Subcutaneous abdominal adipose tissue (tissue), 5 donors: ENCODE measurements around the gene FAM120A.

ENCODE experiments used
- H3K27ac ChIP-seq: one replicate; pipeline ENCODE4 v1.7.0; 2013; ENCODE audit warnings: low read depth, mild to moderate bottlenecking, inconsistent platforms, low read length, moderate library complexity
- H3K27me3 ChIP-seq, 5 donors: one replicate each; pipeline ENCODE4 v1.7.0; 2013; ENCODE audit warnings: low read length in 5 of 5, inconsistent platforms in 1 of 5; ENCODE audit not compliant: control insufficient read depth in 5 of 5, insufficient read depth in 4 of 5
- H3K36me3 ChIP-seq, 5 donors: one replicate each; pipeline ENCODE4 v1.7.0; 2013; ENCODE audit warnings: low read length in 5 of 5; ENCODE audit not compliant: control insufficient read depth in 5 of 5, insufficient read depth in 5 of 5
- H3K4me1 ChIP-seq, 5 donors: one replicate each; pipeline ENCODE4 v1.7.0; 2013; ENCODE audit warnings: low read length in 5 of 5, mild to moderate bottlenecking in 3 of 5, moderate library complexity in 1 of 5; ENCODE audit not compliant: control insufficient read depth in 5 of 5, insufficient read depth in 5 of 5
- H3K4me3 ChIP-seq, 5 donors: one replicate each; pipeline ENCODE4 v1.7.0; 2013; ENCODE audit warnings: low read length in 5 of 5, low read depth in 1 of 5
- H3K9ac ChIP-seq, 5 donors: one replicate each; pipeline ENCODE4 v1.7.0; 2013; ENCODE audit warnings: low read length in 5 of 5, mild to moderate bottlenecking in 4 of 5, moderate library complexity in 3 of 5
- H3K9me3 ChIP-seq, 5 donors: one replicate each; pipeline ENCODE4 v1.7.0; 2013; ENCODE audit warnings: low read length in 5 of 5; ENCODE audit not compliant: control insufficient read depth in 5 of 5
- donor health status: healthy.
- donor health status: healthy.
- donor health status: healthy.
- donor health status: healthy.
- donor health status: healthy.

Gene FAM120A

GRCh38 chr9:93603906-93604326 lies 152.4 kb downstream of the FAM120A start:
- H3K9ac ChIP-seq: no peak overlapping the region
- H3K27ac ChIP-seq: no peak overlapping the region
- peaks cover 0 to 3% (median 0%) of the 10 kb centered on the region in 5 donors for H3K36me3 ChIP-seq
- H3K4me3 ChIP-seq: no peak overlapping the region
- H3K9me3 ChIP-seq: peaks cover 0 to 9% (median 3%) of the 10 kb centered on the region in 5 donors
- no peaks in the 10 kb centered on the region for H3K27me3 ChIP-seq
- peaks cover 0 to 27% (median 9%) of the 10 kb centered on the region in 5 donors for H3K4me1 ChIP-seq

GRCh38 chr9:93606187-93606586 lies 154.7 kb downstream of the FAM120A start:
- Histone ChIP-seq H3K9ac (no peak overlapping the region), H3K27me3 (no peaks in the 10 kb centered on the region), H3K36me3 (peaks cover 0 to 3% (median 0%) of the 10 kb centered on the region in 5 donors), H3K4me1 (peaks cover 0 to 4% (median 0%) of the 10 kb centered on the region in 5 donors), H3K27ac (no peak overlapping the region), H3K4me3 (no peak overlapping the region), H3K9me3 (peaks cover 3 to 28% (median 12%) of the 10 kb centered on the region in 5 donors)

DNA sequence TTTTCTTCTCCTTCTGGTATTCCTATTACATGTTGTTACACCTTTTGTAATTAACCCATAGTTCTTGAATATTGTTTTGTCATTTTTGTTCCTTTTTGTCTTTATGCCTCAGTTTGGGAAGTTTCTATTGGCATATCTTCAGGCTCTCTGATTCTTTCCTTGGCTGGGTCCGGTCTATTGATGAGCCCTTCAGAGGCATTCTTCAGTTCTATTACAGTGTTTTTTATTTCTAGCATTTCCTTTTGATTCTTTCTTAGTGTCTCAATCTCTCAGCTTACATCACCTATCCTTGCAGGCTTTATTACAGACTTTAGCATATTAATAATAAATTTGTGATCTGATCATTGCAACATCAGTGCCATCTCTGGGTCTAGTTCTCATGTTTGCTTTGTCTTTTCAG lies 158.7 kb downstream of the FAM120A start:
- no peak overlapping the region for H3K4me3 ChIP-seq
- H3K9me3 ChIP-seq: peaks cover 3 to 28% (median 12%) of the 10 kb centered on the region in 5 donors
- H3K4me1 ChIP-seq: peaks cover 0 to 12% (median 4%) of the 10 kb centered on the region in 5 donors
- H3K27ac ChIP-seq: no peak overlapping the region
- no peak overlapping the region for H3K9ac ChIP-seq
- H3K27me3 ChIP-seq: no peaks in the 10 kb centered on the region
- no peaks in the 10 kb centered on the region for H3K36me3 ChIP-seq

DNA sequence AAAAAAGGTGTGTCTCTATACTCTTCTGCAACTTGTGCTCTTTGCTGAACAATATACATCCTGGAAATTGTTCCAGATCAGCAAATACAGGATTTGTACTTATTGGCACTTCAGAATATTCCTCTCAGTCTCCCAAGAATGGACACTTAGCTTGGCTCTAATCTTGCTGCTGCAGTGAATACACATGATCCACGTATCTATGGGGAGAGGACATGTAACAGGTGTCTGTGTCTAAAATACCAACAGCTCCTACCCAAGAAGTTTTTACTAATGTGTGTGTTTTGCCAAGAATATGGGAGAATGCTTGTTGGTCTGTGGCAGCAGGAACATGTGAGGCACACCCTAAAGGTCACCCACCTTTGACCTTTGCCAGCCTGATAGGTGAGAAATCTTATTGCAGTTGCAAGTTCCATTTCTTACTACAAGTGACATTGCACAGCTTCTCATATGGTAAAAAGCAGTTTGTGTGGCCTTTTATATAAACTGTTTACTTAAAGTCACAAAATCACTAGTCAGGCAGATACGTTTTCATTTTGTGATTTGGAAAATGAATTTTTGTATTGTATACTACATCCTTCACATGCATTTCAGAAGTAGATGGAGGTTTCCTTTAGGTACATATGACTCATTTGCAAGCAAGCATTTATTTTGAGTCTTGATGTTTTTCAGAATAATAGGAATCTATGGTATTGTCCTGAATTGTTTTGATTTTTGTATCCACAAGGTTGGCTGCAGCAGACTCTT lies 160.7 kb downstream of the FAM120A start:
- Histone ChIP-seq H3K9ac (no peak overlapping the region), H3K9me3 (peaks cover 3 to 25% (median 12%) of the 10 kb centered on the region in 5 donors), H3K4me3 (no peak overlapping the region), H3K27ac (no peak overlapping the region), H3K27me3 (no peaks in the 10 kb centered on the region), H3K36me3 (no peaks in the 10 kb centered on the region), H3K4me1 (peaks cover 0 to 15% (median 5%) of the 10 kb centered on the region in 5 donors)

GRCh38 chr9:93612796-93613154 lies 161.3 kb downstream of the FAM120A start:
- no peaks in the 10 kb centered on the region for H3K27me3 ChIP-seq
- H3K27ac ChIP-seq: no peak overlapping the region
- no peak overlapping the region for H3K9ac ChIP-seq
- peaks cover 3 to 23% (median 12%) of the 10 kb centered on the region in 5 donors for H3K9me3 ChIP-seq
- no peak overlapping the region for H3K4me3 ChIP-seq
- H3K36me3 ChIP-seq: no peaks in the 10 kb centered on the region
- H3K4me1 ChIP-seq: peaks cover 0 to 17% (median 6%) of the 10 kb centered on the region in 5 donors

DNA sequence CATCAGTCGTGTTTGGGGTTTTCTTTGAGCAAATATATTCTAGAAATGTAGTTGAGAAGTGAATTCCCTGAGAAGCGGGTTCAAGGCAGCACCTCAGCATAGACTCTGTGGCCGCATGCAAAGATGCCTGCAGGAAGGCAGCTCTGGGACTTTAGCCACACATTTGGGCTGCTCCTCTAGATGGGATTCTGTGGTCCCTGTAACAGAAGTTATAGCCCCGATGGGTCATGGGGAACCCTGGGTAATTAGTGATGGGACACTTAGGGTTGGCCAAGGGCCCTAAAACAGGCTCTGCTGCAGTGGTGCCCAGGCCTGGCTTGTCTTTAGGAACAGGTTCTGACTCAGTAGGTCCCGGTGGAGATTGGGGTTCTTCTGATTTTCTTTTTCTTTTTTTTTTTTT lies 161.7 kb downstream of the FAM120A start:
- H3K9me3 ChIP-seq: peaks cover 3 to 19% (median 9%) of the 10 kb centered on the region in 5 donors
- H3K27me3 ChIP-seq: no peaks in the 10 kb centered on the region
- no peak overlapping the region for H3K27ac ChIP-seq
- H3K4me1 ChIP-seq: peaks cover 0 to 17% (median 6%) of the 10 kb centered on the region in 5 donors
- H3K36me3 ChIP-seq: peaks cover 0 to 3% (median 2%) of the 10 kb centered on the region in 5 donors
- no peak overlapping the region for H3K9ac ChIP-seq
- no peak overlapping the region for H3K4me3 ChIP-seq

- Histone ChIP-seq H3K27ac (no peak overlapping the region), H3K4me3 (no peak overlapping the region), H3K9me3 (peaks cover 3 to 19% (median 9%) of the 10 kb centered on the region in 5 donors), H3K36me3 (peaks cover 0 to 5% (median 4%) of the 10 kb centered on the region in 5 donors), H3K27me3 (no peaks in the 10 kb centered on the region), H3K4me1 (peaks cover under 1 to 17% (median 6%) of the 10 kb centered on the region in 5 donors), H3K9ac (no peak overlapping the region)
Observed at GRCh38 chr9:93613791-93614190, 162.3 kb downstream of the FAM120A start.

GRCh38 chr9:93614830-93615468 lies 163.5 kb downstream of the FAM120A start:
- H3K9ac ChIP-seq: no peak overlapping the region
- peaks cover 3 to 10% (median 6%) of the 10 kb centered on the region in 5 donors for H3K9me3 ChIP-seq
- H3K27ac ChIP-seq: no peak overlapping the region
- no peak overlapping the region for H3K4me3 ChIP-seq
- H3K4me1 ChIP-seq: peaks cover 2 to 18% (median 13%) of the 10 kb centered on the region in 5 donors
- peaks cover 0 to 5% (median 4%) of the 10 kb centered on the region in 5 donors for H3K36me3 ChIP-seq
- no peaks in the 10 kb centered on the region for H3K27me3 ChIP-seq
